NCI-H1092 treated with DMSO at 0.1 percent for 48 hours (cell line): ENCODE measurements around the gene TECPR1.
A peak's percentile ranks its signal among the peaks of the same experiment; 100 is the strongest.

Source experiments
- DNase-seq: peaks from one replicate; lab custom pipeline; 2025; lab: John Stamatoyannopoulos, UW

The TECPR1 gene, protein sequence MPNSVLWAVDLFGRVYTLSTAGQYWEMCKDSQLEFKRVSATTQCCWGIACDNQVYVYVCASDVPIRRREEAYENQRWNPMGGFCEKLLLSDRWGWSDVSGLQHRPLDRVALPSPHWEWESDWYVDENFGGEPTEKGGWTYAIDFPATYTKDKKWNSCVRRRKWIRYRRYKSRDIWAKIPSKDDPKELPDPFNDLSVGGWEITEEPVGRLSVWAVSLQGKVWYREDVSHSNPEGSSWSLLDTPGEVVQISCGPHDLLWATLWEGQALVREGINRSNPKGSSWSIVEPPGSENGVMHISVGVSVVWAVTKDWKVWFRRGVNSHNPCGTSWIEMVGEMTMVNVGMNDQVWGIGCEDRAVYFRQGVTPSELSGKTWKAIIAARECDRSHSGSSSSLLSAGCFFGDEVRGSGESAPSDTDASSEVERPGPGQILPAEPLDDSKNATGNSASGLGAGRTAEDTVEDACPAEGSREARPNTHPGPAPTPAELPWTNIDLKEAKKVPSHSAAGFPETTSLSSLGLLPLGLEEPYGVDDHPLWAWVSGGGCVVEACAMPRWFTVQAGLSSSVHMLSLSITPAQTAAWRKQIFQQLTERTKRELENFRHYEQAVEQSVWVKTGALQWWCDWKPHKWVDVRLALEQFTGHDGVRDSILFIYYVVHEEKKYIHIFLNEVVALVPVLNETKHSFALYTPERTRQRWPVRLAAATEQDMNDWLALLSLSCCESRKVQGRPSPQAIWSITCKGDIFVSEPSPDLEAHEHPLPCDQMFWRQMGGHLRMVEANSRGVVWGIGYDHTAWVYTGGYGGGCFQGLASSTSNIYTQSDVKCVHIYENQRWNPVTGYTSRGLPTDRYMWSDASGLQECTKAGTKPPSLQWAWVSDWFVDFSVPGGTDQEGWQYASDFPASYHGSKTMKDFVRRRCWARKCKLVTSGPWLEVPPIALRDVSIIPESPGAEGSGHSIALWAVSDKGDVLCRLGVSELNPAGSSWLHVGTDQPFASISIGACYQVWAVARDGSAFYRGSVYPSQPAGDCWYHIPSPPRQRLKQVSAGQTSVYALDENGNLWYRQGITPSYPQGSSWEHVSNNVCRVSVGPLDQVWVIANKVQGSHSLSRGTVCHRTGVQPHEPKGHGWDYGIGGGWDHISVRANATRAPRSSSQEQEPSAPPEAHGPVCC

DNA sequence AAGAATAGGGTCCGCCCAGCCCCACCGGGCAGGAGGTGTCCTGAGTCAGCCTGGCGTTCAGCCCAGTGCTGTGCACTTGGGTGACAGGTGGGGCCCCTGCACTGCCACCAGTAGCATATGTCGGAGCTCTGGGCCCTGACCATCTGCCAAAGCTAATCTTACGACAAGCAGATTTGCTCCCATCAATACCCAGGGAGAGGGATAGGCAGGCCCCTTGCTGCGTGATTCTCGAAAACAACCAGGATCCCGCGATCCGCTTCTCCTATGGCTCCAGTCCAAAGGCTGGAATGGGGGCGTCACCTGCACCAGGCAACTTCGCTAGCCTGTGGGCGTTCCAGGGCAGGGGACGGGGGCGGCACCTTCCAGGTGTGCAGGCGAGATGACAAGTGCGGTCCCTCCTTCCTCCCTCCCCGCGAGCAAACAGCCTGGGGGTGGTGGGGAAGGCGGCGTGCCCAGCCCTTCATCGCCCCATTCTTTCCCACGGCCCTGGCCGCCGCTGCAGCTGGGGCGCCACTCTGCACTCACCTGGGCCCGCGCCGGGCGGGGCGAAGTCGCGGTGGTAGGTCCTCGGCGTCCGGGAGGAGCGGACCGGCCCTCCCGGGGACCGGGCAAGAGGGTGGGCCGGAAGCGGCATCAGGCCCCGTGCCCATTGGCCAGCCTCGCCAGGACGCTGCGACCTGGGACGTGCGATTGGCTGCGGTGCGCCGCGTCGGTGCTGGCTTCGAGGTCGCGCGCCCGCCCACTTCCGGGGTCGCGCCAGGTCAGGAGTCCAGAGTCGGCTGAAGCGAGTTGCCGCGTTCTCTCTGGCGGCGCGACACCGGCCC is at the start of gene TECPR1:
TECPR1 (minus strand) TSS at position 632 of the 824 bp plus-strand sequence. CDS start 6,086 bp downstream, outside the sequence.
- DNase-seq, result peak; percentile 90

DNA sequence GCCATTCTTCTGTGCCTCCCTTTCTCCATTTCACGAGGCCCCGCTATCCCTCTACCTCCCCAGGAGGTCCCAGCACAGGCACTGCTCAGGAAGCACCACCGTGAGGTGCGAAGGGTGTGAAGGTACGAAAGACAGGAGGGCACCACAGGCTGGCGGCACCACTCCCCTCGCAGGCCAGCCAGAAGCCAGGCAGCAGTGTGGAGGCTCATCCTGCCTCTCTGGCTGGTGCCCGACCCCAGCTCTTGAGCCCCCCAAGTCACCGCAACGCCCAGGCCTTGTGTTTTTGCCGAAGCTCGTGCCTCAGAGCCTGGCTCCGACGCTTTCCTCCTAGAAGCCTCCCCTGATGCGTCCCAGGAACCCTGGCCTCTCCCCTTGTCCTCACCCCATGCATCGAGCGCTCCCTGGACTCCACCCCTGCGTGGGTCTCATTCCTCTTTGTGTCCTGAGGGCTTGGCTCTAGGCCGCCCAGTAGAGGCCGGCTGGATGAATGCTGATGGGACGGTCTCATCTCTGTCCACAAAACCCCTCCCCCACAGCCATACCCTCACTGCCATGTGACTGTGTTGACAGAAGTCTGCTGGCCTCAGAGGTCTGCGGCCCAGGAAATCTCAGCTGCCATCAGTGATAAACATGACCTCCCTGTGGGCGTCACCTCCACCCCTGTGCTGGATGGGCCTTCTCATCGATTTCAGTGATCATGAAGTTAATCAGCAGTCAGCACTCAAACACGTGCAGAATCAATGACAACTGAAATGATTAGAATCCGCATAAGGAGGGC is 48.8 kb upstream of the TECPR1 start:
- DNase-seq, result no peak

DNA sequence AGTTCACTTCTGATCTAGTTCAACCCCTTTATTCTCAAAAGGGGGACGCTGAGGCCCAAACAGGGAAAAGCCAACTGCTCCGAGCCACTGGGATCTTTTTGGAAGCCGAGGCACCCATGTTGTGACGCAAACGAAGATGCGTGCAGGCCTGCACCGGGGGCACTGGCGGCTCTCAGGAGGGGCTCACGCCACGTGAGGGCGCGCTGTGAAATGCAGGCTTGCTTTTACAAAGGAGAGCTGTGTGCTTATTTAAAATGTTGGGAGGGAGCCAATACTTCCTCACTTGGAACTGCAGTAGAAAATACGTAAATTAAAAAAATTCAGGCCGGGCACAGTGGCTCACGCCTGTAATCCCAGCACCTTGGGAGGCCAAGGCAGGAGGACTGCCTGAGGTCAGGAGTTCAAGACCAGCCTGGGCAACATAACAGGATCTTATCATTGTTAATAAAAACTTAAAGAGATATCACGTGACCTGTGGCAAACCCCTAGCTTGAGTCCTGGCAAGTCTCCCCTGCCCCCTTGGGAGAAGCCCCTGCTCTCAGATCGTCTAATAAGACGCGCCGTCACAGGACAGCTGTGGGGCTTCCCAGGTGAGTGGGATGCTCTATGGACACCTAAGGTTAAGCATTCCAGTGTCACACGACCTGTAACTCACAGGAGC is 45.7 kb upstream of the TECPR1 start:
- no peak for DNase-seq

DNA sequence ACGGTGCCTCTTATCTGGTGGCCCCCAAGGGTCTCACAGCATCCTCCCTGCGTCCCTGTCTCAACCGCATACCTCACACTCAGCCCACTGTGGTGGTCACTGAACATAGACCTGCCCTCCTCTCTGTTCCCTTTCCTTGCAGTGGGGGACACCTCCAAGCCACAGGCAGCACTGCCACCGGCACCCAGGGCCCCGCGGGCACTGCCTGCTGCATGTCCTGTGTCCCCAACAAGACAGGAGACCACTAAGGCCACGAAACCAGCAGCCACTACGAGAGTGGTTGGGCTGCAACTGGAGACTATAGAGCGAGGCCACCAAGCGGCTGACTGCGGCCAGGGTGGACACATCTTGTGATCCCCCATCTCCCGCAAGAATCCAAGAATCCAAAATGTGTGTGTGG is 44.8 kb upstream of the TECPR1 start:
- DNase-seq, result no peak

DNA sequence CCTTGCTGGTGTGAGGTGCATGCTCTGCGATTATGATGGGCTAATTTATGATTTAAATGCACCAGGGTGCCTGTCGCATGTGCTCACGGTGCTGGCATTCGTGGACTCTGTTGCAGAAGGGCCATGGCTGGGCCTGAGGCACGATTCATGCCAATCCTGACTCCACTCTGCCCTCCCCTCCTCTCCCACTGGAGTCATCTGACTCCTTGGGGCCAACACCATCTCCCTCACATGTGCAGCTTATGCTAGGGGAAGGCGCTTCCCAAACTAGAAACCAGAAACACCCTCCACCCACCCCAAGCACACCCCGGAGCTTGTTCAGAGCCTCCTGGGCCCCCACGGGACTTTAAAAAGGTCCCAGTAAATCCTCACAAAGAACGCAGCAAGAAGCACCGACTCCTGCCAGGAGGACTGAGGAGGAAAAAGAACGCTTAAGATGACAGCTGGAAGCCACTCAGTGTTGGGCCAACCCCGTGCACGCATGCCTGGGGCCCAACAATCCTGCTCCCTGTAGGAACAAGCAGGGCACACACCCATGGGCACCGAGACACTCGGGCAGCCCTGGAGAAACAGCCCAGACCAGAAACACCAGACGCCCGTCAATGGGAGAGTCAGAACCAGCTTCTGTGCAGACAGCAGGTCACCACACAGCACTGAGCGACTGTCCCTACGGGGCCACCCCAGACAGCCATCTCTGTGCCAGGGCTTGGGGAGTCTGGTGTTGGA is 43.6 kb upstream of the TECPR1 start:
- no peak for DNase-seq

DNA sequence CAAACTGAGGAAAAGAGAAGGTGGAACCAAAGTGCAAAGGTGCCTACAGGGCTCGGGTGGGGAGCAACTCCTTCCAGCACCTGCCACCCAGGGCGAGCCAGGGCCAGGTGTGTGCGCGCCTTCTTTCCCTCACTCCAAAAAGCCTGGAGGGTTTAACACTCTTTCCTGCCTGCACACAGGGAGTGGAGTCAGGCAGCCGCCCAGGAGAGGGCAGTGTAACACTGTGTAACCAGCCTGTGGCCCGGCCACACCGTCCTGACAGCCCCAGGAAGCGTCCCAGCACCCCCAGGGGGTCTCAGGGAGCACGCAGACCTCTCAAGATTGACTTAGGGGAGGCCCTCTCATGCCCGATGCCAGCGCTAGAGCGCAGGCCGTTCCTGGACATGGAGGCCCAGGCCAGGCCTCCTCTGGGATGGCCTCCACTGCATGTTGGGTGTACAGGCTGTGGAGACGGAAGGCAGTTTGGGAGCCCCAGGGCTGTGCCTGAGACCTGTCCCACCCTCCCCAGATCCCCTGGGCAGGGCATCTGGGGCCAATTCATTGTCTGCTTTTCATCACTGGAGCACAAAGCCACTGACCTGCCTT is 42.9 kb upstream of the TECPR1 start:
- peak; percentile 45 for DNase-seq

DNA sequence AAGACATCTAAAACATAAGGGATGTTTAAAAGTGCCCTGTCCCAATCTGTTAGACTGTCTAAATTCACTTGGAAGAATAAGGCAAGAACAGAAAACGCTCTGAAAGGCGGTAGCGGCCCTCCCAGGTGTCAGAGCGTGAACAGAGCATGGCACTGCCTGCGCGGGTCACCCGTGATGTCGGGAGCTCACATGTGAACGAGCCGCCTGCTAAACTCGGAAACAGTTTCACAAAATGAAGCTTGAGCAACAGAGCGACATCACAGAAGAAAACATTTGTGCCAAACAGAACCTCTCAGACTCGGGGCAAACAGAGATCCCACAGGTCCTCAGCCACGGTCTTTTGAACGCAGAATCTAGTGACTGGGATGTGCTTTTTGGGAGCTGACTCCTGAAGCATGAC is 42.3 kb upstream of the TECPR1 start:
- DNase-seq, result no peak

DNA sequence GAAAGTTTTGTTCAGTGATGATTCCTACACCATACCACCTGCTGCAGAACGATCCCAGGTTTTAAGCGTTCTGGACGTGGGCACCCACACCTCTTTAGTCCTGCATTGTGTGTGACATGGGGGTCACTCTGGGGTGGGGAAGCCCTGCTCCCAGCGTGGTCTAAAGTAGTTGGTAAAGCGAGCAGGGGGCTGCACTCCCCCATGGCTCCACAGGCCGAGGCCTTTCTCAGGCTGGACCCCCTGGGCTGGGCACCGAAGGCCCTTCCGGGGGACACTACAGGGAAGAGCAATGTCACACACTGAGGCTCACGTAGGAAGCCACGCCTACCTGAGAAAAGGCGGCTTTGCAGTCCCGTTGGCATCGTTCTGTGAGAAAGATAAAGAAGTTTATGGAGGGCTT is 41.7 kb upstream of the TECPR1 start:
- no peak for DNase-seq

DNA sequence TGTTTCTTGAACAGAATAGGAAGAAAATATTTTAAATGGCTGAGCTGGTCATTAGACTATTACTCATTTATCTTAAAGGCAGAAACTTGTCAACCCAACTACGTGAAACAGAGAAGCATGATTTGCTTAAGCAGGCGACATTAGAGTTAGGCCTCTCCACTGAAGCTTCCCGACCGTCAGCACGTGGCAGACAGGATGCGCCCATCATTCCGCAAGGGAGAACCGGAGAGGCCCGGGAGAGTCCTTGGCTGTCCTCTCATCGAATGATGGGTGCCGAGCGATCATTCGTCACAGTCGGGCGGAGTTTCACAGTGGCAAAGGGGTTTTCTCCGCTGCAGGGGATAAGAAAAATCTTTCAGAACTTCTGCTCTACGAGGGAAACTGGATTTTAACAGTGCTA is 41.2 kb upstream of the TECPR1 start:
- no peak for DNase-seq

DNA sequence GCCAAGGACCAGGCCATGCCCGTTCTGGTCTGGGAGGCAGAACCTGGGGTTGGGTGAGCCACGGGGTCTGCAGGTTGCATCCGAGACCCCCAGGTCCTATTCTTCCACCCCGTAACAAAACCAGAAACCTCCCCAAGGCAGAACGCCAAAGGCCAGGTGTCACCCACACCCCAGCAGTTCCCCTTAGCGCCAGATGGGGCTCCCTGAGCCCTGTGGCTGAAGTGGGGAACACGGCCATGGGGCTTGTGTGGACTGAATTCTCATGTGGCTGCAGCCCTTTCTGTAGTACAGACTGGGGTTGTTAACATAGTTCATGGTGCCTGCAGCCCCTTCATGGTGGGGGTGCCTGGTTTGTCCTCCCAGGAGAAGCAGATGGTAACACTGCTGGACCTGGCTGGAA is 39.7 kb upstream of the TECPR1 start:
- no peak for DNase-seq

DNA sequence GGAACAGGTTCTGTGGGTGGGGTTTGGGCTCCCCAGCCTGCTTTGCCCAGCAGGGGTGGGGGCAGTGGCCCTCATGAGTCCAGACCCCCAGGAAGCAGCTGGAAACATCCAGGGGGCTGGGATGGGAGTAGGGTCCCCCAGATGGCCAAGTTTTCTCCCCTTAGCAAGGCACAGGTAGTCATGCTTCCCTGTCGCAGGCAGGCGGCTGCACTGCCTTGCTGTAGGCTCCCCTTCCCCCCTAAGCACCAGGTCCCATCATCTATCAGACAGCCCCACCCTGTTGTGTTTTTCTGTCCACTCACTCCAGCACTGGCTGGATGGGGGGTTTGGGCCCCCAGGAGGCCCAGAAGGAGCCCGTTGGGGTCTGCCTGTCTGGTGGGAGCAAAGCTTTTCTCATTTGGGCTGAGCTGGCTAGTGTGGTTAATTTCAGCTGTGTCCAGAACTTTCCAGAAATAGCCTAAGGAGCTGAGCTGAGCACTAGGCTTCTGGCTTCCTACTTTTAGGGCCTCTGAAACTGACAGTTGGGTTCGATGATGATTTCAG is 37.4 kb upstream of the TECPR1 start:
- DNase-seq, result no peak

DNA sequence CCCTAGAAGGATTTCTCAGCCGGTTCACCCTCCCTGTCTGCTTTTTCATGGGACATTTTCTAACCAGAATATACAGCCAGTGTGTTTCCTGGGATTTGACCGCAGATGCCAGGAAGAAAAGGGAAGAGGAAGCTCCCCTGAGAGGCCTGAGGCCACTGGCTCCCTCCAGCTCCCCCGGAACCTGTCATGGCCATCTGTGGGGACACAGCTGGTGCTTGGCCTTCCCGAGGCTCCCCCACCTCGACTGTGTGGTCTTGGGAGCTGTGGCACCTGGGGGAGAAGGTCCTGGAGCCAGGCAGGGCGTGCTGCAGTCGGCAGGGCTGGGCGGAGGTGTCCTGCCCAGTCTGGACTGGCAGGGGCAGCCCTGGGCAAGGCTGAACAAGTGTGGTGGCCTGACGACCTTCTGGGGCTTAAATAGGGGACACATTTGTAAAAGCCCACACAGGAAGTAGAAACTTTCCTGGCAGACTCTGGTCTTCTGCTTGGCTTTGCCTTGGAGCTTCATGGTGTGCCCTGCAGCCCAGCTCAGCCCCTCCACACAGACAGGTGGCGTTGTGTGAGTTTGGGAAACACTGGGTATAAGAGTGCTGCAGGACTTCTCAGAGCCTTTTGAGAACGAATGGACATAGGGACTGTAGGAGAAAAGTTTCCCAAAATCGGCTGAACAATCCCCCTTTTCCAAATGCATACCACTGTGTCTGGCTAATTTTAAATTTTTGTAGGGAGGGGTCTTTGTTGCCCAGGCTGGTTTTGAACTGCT is 36.2 kb upstream of the TECPR1 start:
- no peak for DNase-seq

DNA sequence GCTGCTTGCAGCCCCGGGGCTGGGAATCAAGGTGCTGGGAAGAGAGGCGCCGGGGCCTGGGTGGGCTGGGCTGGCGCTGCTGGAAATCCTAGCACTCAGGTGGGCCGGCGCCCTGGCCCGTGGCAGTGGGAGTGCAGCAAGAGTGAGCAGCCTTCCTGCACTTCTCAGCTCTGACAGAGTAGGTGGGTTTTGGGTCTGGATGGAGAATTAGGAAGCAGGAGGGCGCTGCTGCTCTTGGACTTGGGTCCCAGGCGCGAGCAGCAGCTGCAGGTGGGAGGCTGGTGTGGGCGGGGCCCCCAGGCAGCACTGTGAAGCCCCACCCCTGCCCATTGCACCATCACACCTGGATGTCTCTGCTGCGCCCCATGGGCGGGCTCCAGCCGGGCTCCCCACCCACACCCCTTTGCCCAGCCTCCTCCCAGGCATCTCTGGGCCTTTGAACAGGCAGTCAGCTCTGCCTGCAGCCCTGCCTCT is 35.5 kb upstream of the TECPR1 start:
- DNase-seq, result no peak

DNA sequence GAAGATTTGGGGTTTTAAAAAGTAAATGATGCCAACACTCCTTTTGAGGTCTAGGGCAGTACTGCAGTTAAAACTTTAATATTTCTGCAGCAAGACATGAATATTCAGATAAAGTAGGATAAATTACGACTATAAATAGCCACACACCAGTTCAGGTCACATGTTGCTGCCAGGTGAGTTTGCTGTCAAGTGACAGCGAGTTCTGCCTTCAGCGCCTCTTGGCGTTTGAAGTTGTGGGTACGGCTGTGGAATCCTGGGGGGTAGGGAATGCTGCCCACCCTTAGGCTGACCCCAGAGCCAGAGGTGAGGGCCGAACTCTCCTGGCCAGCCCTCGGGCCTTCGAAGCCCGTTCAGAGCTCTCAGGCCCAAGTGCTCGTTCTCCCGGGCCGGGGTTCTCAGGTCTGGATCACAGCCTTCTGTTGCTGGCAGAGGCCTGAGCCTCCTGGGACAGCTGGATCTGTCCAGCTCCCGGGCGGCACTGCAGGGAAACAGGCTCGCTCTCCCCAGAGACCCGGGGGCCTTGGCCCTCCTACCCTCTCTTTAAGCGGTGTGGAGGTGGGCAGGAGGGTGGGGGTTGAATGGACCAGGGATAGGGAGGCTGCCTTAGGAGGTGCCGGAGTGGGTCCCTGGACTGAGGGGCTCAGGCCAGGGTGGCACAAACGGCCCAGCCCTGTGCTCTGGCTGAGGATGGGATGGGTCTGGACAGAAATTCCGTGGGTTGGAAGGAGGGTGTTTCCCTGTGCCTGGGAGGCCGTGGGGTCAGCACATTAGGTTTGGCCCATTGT is 34.9 kb upstream of the TECPR1 start:
- no peak for DNase-seq

DNA sequence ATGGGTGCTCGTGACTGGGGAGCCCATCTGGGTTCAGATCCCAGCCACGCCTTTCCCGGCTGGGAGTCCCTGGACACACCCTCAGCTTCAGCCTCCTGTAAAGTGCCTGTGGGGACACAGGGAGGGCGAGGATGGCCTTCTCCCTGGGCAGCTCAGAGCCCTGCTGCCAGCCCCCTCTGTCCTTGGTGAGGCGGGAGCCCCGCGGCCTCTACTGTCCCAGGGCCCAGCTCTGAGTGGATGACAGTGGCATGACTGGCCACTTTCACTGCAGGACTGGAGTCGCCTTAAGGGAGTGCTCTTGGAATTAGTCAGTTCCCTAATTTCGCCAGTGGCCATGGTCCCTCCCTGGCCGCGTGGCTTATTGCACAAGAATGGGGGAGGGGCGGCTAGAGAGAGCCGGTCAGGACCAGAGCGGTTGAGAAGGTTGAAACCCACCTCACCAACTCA is 34.1 kb upstream of the TECPR1 start:
- DNase-seq, result no peak

DNA sequence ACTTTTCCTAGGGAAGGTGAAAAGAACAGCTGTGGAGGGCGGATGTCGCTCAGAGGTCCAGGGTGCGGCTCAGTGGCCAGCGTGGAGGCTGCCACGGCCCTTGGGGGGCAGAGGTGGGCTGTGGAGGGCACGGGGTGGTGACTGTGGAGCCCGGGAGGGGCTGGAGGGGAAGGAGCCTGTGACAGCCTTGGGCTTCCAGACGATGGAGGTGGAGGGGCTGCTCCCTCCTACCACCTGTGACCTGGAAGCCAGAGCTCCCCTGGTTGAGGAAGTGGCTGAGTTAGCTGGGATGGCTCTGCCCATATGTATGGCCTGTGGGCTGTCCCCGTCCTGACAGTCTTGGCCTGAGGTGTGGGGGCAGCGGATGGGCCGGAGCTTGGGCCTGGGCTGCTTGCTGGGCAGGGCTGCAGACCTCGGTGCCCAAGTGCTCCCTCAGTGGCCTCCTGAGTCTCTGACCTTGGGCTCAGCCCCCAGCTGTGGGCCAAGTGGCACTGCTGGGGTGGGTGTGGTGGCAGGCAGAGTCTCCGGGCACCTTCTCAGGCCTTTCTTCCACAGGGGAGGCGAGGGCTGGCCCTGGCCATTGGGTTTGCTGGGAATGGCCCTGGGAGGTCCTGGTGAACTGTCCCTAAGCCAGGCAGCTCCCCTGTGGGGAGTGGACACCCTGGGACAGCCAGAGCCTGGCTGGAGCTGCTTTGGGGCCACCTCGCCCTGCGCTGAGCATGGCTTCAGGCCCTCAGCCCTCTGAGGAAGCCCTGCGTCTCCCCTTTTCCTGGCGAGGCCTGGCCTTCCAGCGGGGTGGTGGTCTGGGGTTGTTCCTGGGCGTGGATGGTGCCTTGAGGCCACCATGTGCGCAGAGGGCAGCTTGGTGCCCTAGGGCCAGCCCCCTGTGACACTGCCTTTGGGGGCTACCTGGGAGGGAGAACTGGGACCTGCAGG is 33.4 kb upstream of the TECPR1 start:
- DNase-seq, result no peak
